Thoracic aorta (tissue), 2 donors: ENCODE measurements around the gene LCT. TPM values are rescaled to one million over a fixed set of nuclear protein-coding genes. Genes with fewer than 3 reads are reported as not detected.
"Not testable (repeated sequence)": the region's sequence is repeated elsewhere in the genome, so short reads cannot be mapped to it uniquely, and the experiment has no call there.

Experiments used
- ATAC-seq: fragments of 150-250 bp; one replicate; pipeline ENCODE4 v1.8.0; 2017; ENCODE audit warnings: low read depth; ENCODE audit not compliant: insufficient number of reproducible peaks, low FRiP score
- DNase-seq: peaks from one replicate; pipeline ENCODE4 v3.0.0-alpha.2; 2020; ENCODE audit warnings: low spot score
- H3K27ac ChIP-seq, 2 donors: fragments of 200-600 bp; sonication (generic); 1 replicate in 1 of 2; 2 replicates in 1 of 2; pipeline ENCODE4 v1.5.1; 2016; ENCODE audit warnings: mild to moderate bottlenecking in 2 of 2, moderate library complexity in 2 of 2
- H3K27me3 ChIP-seq: fragments of 200-600 bp; sonication (generic); replicated peaks from 2 replicates; pipeline ENCODE4 v1.6.0; 2016; ENCODE audit warnings: mild to moderate bottlenecking; ENCODE audit not compliant: insufficient read depth
- H3K36me3 ChIP-seq: fragments of 200-600 bp; sonication (generic); one replicate; pipeline ENCODE4 v1.5.1; 2016
- H3K4me1 ChIP-seq, 2 donors: fragments of 200-600 bp; sonication (generic); 1 replicate in 1 of 2; 2 replicates in 1 of 2; pipeline versions ENCODE4 v1.5.1 to v1.6.0; 2016; ENCODE audit warnings: low read depth in 2 of 2, mild to moderate bottlenecking in 1 of 2; ENCODE audit not compliant: control insufficient read depth in 1 of 2
- H3K4me3 ChIP-seq: fragments of 200-600 bp; sonication (generic); 2 replicates; pipeline ENCODE4 v1.5.1; 2016; ENCODE audit warnings: mild to moderate bottlenecking
- H3K9me3 ChIP-seq: fragments of 200-600 bp; sonication (generic); 2 replicates; pipeline ENCODE4 v1.5.1; 2016
- CTCF ChIP-seq: fragments of 200-600 bp; sonication (generic); IDR thresholded peaks from one replicate; pipeline ENCODE4 v1.5.1; 2019; ENCODE audit warnings: antibody characterized with exemption
- total RNA-seq, 2 donors: library from RNA; depleted of rRNA; stranded (reverse); fragments of >200 nt; gene quantifications; one replicate each; pipeline versions ENCODE4 v1.1.0 to v1.2.3, GENCODE V29; 2016

LCT gene
- total RNA-seq, 2 donors from 2014 or later: 0.28 TPM; not detected in 1

GRCh38 chr2:135818937-135819610 is 17.9 kb downstream of the LCT start:
- no peak for ATAC-seq
- no peak for TF ChIP-seq CTCF
- no peaks in the 10 kb centered on the region for H3K27me3 ChIP-seq
- no peak overlapping the region for H3K4me3 ChIP-seq
- no peak overlapping the region for H3K27ac ChIP-seq
- no peaks in the 10 kb centered on the region for H3K9me3 ChIP-seq
- no peaks in the 10 kb centered on the region for H3K4me1 ChIP-seq
- no peaks in the 10 kb centered on the region for H3K36me3 ChIP-seq
- no peak for DNase-seq

GRCh38 chr2:135817951-135818350 is 19.0 kb downstream of the LCT start:
- Histone ChIP-seq H3K4me3 (no peak overlapping the region), H3K36me3 (no peaks in the 10 kb centered on the region), H3K27ac (no peak overlapping the region), H3K4me1 (no peaks in the 10 kb centered on the region), H3K9me3 (no peaks in the 10 kb centered on the region), H3K27me3 (no peaks in the 10 kb centered on the region)
- ATAC-seq: no peak
- no peak for TF ChIP-seq CTCF
- no peak for DNase-seq

GRCh38 chr2:135817466-135817865 is 19.5 kb downstream of the LCT start:
- no peak for TF ChIP-seq CTCF
- no peaks in the 10 kb centered on the region for H3K27me3 ChIP-seq
- H3K4me3 ChIP-seq: no peak overlapping the region
- no peaks in the 10 kb centered on the region for H3K4me1 ChIP-seq
- no peaks in the 10 kb centered on the region for H3K36me3 ChIP-seq
- DNase-seq (no peak), ATAC-seq (no peak)
- no peaks in the 10 kb centered on the region for H3K9me3 ChIP-seq
- no peak overlapping the region for H3K27ac ChIP-seq

GRCh38 chr2:135815269-135815668 is 21.7 kb downstream of the LCT start:
- H3K4me1 ChIP-seq: no peaks in the 10 kb centered on the region
- H3K27ac ChIP-seq: no peak overlapping the region
- no peaks in the 10 kb centered on the region for H3K27me3 ChIP-seq
- DNase-seq (no peak), ATAC-seq (no peak)
- no peak overlapping the region for H3K4me3 ChIP-seq
- no peak for TF ChIP-seq CTCF
- no peaks in the 10 kb centered on the region for H3K36me3 ChIP-seq
- H3K9me3 ChIP-seq: no peaks in the 10 kb centered on the region

GRCh38 chr2:135812907-135813511 is 24.0 kb downstream of the LCT start:
- DNase-seq (no peak), ATAC-seq (no peak)
- no peaks in the 10 kb centered on the region for H3K4me1 ChIP-seq
- H3K36me3 ChIP-seq: no peaks in the 10 kb centered on the region
- no peak overlapping the region for H3K4me3 ChIP-seq
- TF ChIP-seq CTCF: no peak
- no peaks in the 10 kb centered on the region for H3K27me3 ChIP-seq
- no peaks in the 10 kb centered on the region for H3K9me3 ChIP-seq
- no peak overlapping the region for H3K27ac ChIP-seq

- not testable (repeated sequence) for H3K4me3 ChIP-seq, H3K27ac ChIP-seq, H3K36me3 ChIP-seq, H3K9me3 ChIP-seq, H3K4me1 ChIP-seq, H3K27me3 ChIP-seq, DNase-seq, ATAC-seq
These were observed 29.1 kb downstream of the LCT start for GRCh38 chr2:135807874-135808273.
